Panc1 (cell line): Measurements from ENCODE around the gene FAM13B. TPM values are rescaled to one million over a fixed set of nuclear protein-coding genes. Genes with fewer than 3 reads are reported as not detected.
"Not testable (repeated sequence)": the region's sequence is repeated elsewhere in the genome, so short reads cannot be mapped to it uniquely, and the experiment has no call there.

Source experiments
- ATAC-seq: fragments of 200-7000 bp; cut with Tn5 transposase; 2 replicates; pipeline ENCODE4 v1.9.1; 2020; ENCODE audit warnings: mild to moderate bottlenecking, moderate library complexity
- BruUV-seq: library from RNA; stranded (reverse); fragments of 400-500 nt; replicated peaks from 2 replicates; lab custom pipeline; 2021; lab: Mats Ljungman, UMichigan
- CTCF ChIA-PET: fragments of 300-600 bp; sonication (Branson Sonifier 250); formaldehyde crosslinking; loops from one replicate; lab custom pipeline; 2022; ENCODE audit warnings: antibody characterized with exemption; lab: Charles Lee
- POLR2A ChIA-PET: fragments of 300-600 bp; sonication (Branson Sonifier 250); formaldehyde crosslinking; loops from one replicate; lab custom pipeline; 2022; ENCODE audit warnings: antibody characterized with exemption; lab: Charles Lee
- DNase-seq: peaks from one replicate; pipeline ENCODE4 v3.0.0-alpha.2; 2010; ENCODE audit warnings: low read depth, low spot score
- H3K27ac ChIP-seq: 2 replicates; pipeline ENCODE4 v1.5.1; 2011; ENCODE audit warnings: mild to moderate bottlenecking, low read length, inconsistent platforms
- H3K27me3 ChIP-seq: fragments of 200-500 bp; sonication (Bioruptor generic); 2 replicates; pipeline ENCODE4 v1.6.0; 2014; ENCODE audit warnings: low read length, inconsistent platforms; ENCODE audit not compliant: control insufficient read depth, insufficient read depth
- H3K36me3 ChIP-seq: fragments of 200-500 bp; sonication (Bioruptor generic); 2 replicates; pipeline ENCODE4 v1.5.1; 2014; ENCODE audit warnings: inconsistent platforms, mild to moderate bottlenecking, low read length, moderate library complexity; ENCODE audit not compliant: control insufficient read depth, insufficient read depth
- H3K4me1 ChIP-seq: 2 replicates; pipeline ENCODE4 v1.5.1; 2011; ENCODE audit warnings: inconsistent platforms, mild to moderate bottlenecking, low read length, moderate library complexity; ENCODE audit not compliant: control insufficient read depth, insufficient read depth
- H3K4me3 ChIP-seq, 2 experiments: 2 replicates each; pipeline ENCODE4 v1.5.1; 2011 to 2012; ENCODE audit warnings: low read depth in 2 of 2, low read length in 2 of 2, mild to moderate bottlenecking in 2 of 2, inconsistent platforms in 1 of 2, moderate library complexity in 1 of 2
- H3K9me3 ChIP-seq: fragments of 200-500 bp; sonication (Bioruptor generic); 2 replicates; pipeline ENCODE4 v1.5.1; 2014; ENCODE audit warnings: low read depth, mild to moderate bottlenecking, inconsistent platforms, low read length, moderate library complexity; ENCODE audit not compliant: control insufficient read depth, insufficient read depth
- CTCF ChIP-seq: fragments of 450-650 bp; IDR thresholded peaks from 2 replicates; pipeline ENCODE4 v1.5.1; 2017; ENCODE audit warnings: mild to moderate bottlenecking
- POLR2AphosphoS5 ChIP-seq: IDR thresholded peaks from 2 replicates; pipeline ENCODE4 v1.6.1; 2012; ENCODE audit warnings: mild to moderate bottlenecking, low read depth, low read length, moderate library complexity
- REST ChIP-seq, 2 experiments: IDR thresholded peaks; 2 replicates each; pipeline ENCODE4 v1.6.1; 2011 to 2012; ENCODE audit warnings: low read depth in 2 of 2, control low read depth in 1 of 2, low read length in 1 of 2, mild to moderate bottlenecking in 1 of 2, moderate library complexity in 1 of 2; ENCODE audit not compliant: insufficient read depth in 1 of 2
- SIN3A ChIP-seq: IDR thresholded peaks from 2 replicates; pipeline ENCODE4 v1.6.1; 2012; ENCODE audit warnings: low read depth, mild to moderate bottlenecking, low read length, moderate library complexity, borderline replicate concordance; ENCODE audit not compliant: insufficient read depth
- TCF7L2 ChIP-seq: IDR thresholded peaks from 2 replicates; pipeline ENCODE4 v1.6.1; 2011; ENCODE audit warnings: mild to moderate bottlenecking, low read depth, low read length, inconsistent platforms
- in situ Hi-C: cut with HindIII; loops from 2 replicates; pipeline ENCODE4 v1.10.0; 2016; ENCODE audit warnings: low sequenced_read_pairs, low pct_unique_long_range_greater_than_20kb
- intact Hi-C: fragments of 100-400 bp; cut with micrococcal nuclease; formaldehyde crosslinking; loops from one replicate; pipeline ENCODE4 v1.10.0; 2022; ENCODE audit not compliant: unreplicated experiment
- total RNA-seq: library from RNA; stranded (reverse); gene quantifications from one replicate; pipeline ENCODE4 v1.2.1, GENCODE V29; 2021; ENCODE audit not compliant: unreplicated experiment

FAM13B gene
- total RNA-seq, 1 experiment from 2014 or later = 34.9 TPM

GRCh38 chr5:138029501-138029900 is 3.4 kb downstream of the FAM13B start:
- no TSS peak for BruUV-seq
- H3K36me3 ChIP-seq = no peaks in the 10 kb centered on the region; the same call in 1 of the 2 replicates
- intact Hi-C loops = no loop called here
- TF ChIP-seq TCF7L2 (no peak), POLR2AphosphoS5 (no peak), REST (IDR thresholded peaks at IDR 0.05; ENCODE audit: insufficient read depth in 1 of 2, low read depth in 2 of 2, low read length in 1 of 2) (no peak), SIN3A (no peak), CTCF (no peak)
- no peaks in the 10 kb centered on the region for H3K9me3 ChIP-seq
- no peaks in the 10 kb centered on the region for H3K27me3 ChIP-seq
- DNase-seq = no peak
- no peak overlapping the region for H3K4me3 ChIP-seq
- in situ Hi-C loops = no loop called here
- H3K27ac ChIP-seq = no peak overlapping the region
- ChIA-PET CTCF (no interaction called here), POLR2A (no interaction called here)
- no peak for ATAC-seq
- H3K4me1 ChIP-seq = peaks cover 20% of the 10 kb centered on the region

- Histone ChIP-seq H3K4me1 (peaks cover 20% of the 10 kb centered on the region), H3K27me3 (no peaks in the 10 kb centered on the region), H3K27ac (no peak overlapping the region), H3K4me3 (no peak overlapping the region), H3K36me3 (no peaks in the 10 kb centered on the region; the same call in 1 of the 2 replicates), H3K9me3 (no peaks in the 10 kb centered on the region)
- in situ Hi-C loops (no loop called here), intact Hi-C loops (no loop called here)
- ATAC-seq = no peak
- POLR2A ChIA-PET = no interaction called here
- no TSS peak for BruUV-seq
- TF ChIP-seq REST (IDR thresholded peaks at IDR 0.05; ENCODE audit: insufficient read depth in 1 of 2, low read depth in 2 of 2, low read length in 1 of 2) = no peak
- no peak for TF ChIP-seq CTCF
- no peak for TF ChIP-seq SIN3A
- TF ChIP-seq POLR2AphosphoS5 = no peak
- TF ChIP-seq TCF7L2 = no peak
- no peak for DNase-seq
- CTCF ChIA-PET = no interaction called here
Observed at GRCh38 chr5:138028971-138029365, 3.9 kb downstream of the FAM13B start.

- ATAC-seq, BruUV-seq, CTCF ChIA-PET, H3K4me3 ChIP-seq, H3K27ac ChIP-seq, in situ Hi-C loops, H3K36me3 ChIP-seq, intact Hi-C loops, DNase-seq, H3K9me3 ChIP-seq, H3K27me3 ChIP-seq: not testable (repeated sequence)
- peaks cover 20% of the 10 kb centered on the region for H3K4me1 ChIP-seq
- POLR2A ChIA-PET = interaction anchor here (0.7 kb wide), 1 partner anchor 72 kb away, joined by 4 read pairs; no protein-coding TSS in a partner anchor
Observed at GRCh38 chr5:138028262-138028970, 4.5 kb downstream of the FAM13B start.
